Heart left ventricle (tissue), 16 donors: ENCODE data around the gene BAIAP2L1. TPM values are rescaled to one million over a fixed set of nuclear protein-coding genes. Genes with fewer than 3 reads are reported as not detected.

Experiments used
- ATAC-seq, 4 donors: fragments of 200-7000 bp; cut with Tn5 transposase; one replicate each; pipeline ENCODE4 v1.9.1; 2020 to 2022; ENCODE audit warnings: moderate library complexity in 4 of 4, mild to moderate bottlenecking in 3 of 4, moderate number of reproducible peaks in 1 of 4
- DNase-seq, 5 donors: peaks; one replicate each; pipeline ENCODE4 v3.0.0-alpha.2; 2020
- H3K27ac ChIP-seq, 12 donors: fragments of 200-600 bp; sonication (generic) in 4 of 12; one replicate each; pipeline versions ENCODE4 v1.5.0 to v1.8.0; 2016 to 2022; ENCODE audit warnings: mild to moderate bottlenecking in 2 of 12
- H3K27me3 ChIP-seq, 9 donors: fragments of 200-600 bp; sonication (generic) in 2 of 9; one replicate each; pipeline versions ENCODE4 v1.5.1 to v1.8.0; 2016 to 2022; ENCODE audit warnings: mild to moderate bottlenecking in 3 of 9
- H3K36me3 ChIP-seq, 9 donors: fragments of 200-600 bp; sonication (generic) in 2 of 9; one replicate each; pipeline versions ENCODE4 v1.5.0 to v1.8.0; 2018 to 2022; ENCODE audit warnings: mild to moderate bottlenecking in 2 of 9
- H3K4me1 ChIP-seq, 12 donors: fragments of 200-600 bp; sonication (generic) in 4 of 12; one replicate each; pipeline versions ENCODE4 v1.5.0 to v1.8.0; 2016 to 2022; ENCODE audit warnings: mild to moderate bottlenecking in 3 of 12
- H3K4me3 ChIP-seq, 12 donors: fragments of 200-600 bp; sonication (generic) in 4 of 12; one replicate each; pipeline versions ENCODE4 v1.5.0 to v1.8.0; 2017 to 2022; ENCODE audit warnings: mild to moderate bottlenecking in 9 of 12, moderate library complexity in 4 of 12
- H3K9me3 ChIP-seq, 12 donors: fragments of 200-600 bp; sonication (generic) in 4 of 12; one replicate each; pipeline versions ENCODE4 v1.5.0 to v1.8.0; 2016 to 2022; ENCODE audit warnings: mild to moderate bottlenecking in 1 of 12
- POLR2A ChIP-seq, 2 donors: fragments of 450-650 bp; IDR thresholded peaks; one replicate each; pipeline ENCODE4 v1.6.1; 2017; ENCODE audit warnings: antibody characterized with exemption in 2 of 2, mild to moderate bottlenecking in 2 of 2, moderate library complexity in 2 of 2
- WGBS, 4 donors: extraction: QIAGEN DNeasy Blood & Tissue Kit in 2 of 4; methylation state at CpG; one replicate each; pipeline versions ENCODE4 v1.1.5 to v1.1.7; 2013 to 2018; 5-methylcytosine and 5-hydroxymethylcytosine counted together
- intact Hi-C, 10 donors: fragments of 100-400 bp; cut with DNase I; formaldehyde crosslinking; loops; one replicate each; pipeline versions ENCODE4 v1.11.1 to v1.14.2; 2022
- polyA plus RNA-seq, 2 donors: library from polyadenylated mRNA; stranded (reverse); fragments of 200-250 nt; gene quantifications; one replicate each; pipeline ENCODE4 v1.2.3, GENCODE V29; 2013
- total RNA-seq, 9 donors: library from RNA; depleted of rRNA in 2 of 9; stranded (reverse); fragments of >200 nt in 2 of 9; fragmentation: NEBNext Ultra II Directional in 3 of 9; extraction: Animal tissue kit (Norgen Biotek cat#: 25700) in 3 of 9; gene quantifications; one replicate each; pipeline versions ENCODE4 v1.1.0 to v1.2.4, GENCODE V29; 2016 to 2023
- TF ChIP-seq, protein P1 (sequence below), 12 donors: fragments of 200-600 bp; sonication (generic) in 4 of 12; IDR thresholded peaks; one replicate each; pipeline versions ENCODE4 v1.5.0 to v1.8.0; 2018 to 2022; ENCODE audit warnings: antibody characterized with exemption in 12 of 12, mild to moderate bottlenecking in 5 of 12
- donor health status: ischemic (EF 13 %, LVEDD 7.1; RV severe dilation, severe dysfunction).
- donor health status: healthy with polysubstance abuse.
- donor health status: DM: no; HTN: yes; CAD: no.
- donor health status: DM: no; HTN: no; CAD: no.
- donor health status: ischemic (EF 25% LVEDD 6.9; RV normal size, moderate dysfunction).
- donor health status: ischemic (EF 25% LVEDD 5.7; RV mildly dilated, moderate dysfunction).
- donor health status: healthy.
- donor health status: DM: yes; HTN: yes; CAD: no.
- donor health status: ischemic (EF 35%, LVEDD 5.7; RV mildly dilated, moderate dysfunction).
- donor health status: nonischemic (EF 11% LVEDD 7.7; RV severe dilation, severe dysfunction).
- donor health status: DM: yes; HTN: yes; CAD: no.
- donor health status: PGD.
- donor health status: ischemic (EF 29% LVEDD 5.4; RV normal size, mild dysfunction).
- donor health status: nonischemic (EF 23%, LVEDD 6.1; RV moderate dilation, normal function).

Gene BAIAP2L1
- total and polyA plus RNA-seq, 11 donors, result 0.64 to 2.7 (median 2.1) TPM

DNA sequence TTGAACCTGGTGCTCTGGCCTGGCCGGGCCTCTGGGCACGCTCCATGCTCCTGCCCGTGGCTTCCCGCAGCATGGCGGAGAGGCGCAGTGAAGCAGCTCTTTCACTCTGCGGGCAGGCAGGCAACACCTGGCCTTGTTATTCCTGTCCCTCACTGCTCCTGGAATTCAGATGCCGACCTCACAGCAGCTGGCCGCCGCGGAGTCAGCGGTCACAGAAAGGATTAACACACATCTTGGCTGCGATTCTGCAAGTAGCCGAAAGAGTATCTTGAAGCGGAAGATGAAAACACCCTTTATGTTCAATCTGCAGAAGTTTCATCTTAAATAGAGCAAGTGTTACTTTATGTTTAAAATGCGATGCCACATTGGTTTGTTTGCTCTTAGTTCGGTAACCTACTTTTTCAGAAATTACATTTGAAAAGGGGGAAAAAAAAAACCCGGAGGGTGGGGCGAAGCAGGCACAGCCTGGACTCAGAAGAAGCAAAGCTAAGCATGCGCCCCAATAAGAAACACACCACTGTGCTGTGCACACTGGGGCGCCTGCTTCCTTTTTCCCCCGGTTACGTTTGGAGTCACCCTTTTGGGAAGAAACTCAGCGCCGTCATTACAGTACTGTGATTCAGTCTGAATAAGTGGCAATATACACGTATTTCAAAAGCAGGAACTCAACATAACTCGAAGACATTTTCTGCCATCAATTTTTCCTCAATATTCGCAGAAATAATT is 77.1 kb downstream of the BAIAP2L1 start:
- ATAC-seq, result no peak
- 61 to 66% (median 64%) methylated on average over 28 of the region's 28 CpGs for WGBS, 4 donors
- no peaks in the 10 kb centered on the region for H3K36me3 ChIP-seq
- H3K4me1 ChIP-seq, result peaks cover 0 to 7% (median 0%) of the 10 kb centered on the region in 12 donors
- intact Hi-C loops, result no loop called here
- H3K27ac ChIP-seq, result peak overlapping the region in 2 of 12 donors; percentile 11 to 15
- no peak for TF ChIP-seq POLR2A (IDR thresholded peaks at IDR 0.05)
- TF ChIP-seq, protein P1, sequence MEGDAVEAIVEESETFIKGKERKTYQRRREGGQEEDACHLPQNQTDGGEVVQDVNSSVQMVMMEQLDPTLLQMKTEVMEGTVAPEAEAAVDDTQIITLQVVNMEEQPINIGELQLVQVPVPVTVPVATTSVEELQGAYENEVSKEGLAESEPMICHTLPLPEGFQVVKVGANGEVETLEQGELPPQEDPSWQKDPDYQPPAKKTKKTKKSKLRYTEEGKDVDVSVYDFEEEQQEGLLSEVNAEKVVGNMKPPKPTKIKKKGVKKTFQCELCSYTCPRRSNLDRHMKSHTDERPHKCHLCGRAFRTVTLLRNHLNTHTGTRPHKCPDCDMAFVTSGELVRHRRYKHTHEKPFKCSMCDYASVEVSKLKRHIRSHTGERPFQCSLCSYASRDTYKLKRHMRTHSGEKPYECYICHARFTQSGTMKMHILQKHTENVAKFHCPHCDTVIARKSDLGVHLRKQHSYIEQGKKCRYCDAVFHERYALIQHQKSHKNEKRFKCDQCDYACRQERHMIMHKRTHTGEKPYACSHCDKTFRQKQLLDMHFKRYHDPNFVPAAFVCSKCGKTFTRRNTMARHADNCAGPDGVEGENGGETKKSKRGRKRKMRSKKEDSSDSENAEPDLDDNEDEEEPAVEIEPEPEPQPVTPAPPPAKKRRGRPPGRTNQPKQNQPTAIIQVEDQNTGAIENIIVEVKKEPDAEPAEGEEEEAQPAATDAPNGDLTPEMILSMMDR (IDR thresholded peaks at IDR 0.05), result no peak
- H3K27me3 ChIP-seq, result peaks cover 0 to 7% (median 0%) of the 10 kb centered on the region in 9 donors
- DNase-seq, result no peak
- no peaks in the 10 kb centered on the region for H3K9me3 ChIP-seq
- peak overlapping the region in 2 of 12 donors; percentile 5 to 17 for H3K4me3 ChIP-seq

DNA sequence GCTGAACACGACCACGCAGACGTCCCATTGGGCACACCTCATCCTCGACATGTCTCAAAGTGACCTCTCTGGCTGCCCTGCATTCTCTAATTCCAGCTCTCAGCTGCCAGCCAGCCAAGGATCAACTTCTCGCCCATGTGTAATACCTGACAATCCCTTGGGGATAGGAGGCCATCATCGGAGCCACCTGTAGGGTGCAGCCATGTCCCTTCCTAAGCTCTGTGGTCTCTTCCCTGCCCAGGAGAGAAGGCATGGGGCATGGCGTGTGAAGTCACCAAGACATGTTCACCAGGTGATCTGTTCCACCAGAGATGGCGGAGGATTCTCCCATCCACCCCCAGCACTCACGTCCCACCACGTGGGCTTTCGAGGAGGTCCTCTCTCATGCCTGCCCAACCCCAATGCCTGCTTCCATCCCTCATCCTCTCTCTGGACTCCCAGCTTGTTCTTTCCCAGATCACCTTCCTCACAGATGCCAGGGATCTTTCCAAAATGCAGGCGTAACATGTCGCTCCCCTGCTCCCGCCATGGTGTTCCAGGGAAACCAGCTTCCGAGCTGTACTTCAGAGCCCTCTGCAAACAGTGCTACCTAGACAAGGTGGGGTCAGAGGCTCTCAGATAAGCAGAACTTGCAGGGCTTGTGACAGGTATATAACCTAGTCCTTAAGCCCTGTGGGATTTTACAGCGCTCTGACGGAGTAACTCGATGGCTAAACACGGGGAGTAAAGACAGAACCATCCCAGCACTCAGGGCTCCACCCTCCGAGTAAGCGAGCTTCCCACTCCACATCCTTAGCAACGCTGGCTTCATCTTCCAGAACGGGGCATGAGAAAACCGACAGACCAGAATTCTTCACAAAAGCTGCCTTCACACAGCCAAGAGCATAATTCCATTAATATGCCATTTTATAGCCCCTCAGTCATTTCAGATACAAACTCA is 78.3 kb downstream of the BAIAP2L1 start:
- Histone ChIP-seq H3K36me3 (no peaks in the 10 kb centered on the region), H3K9me3 (no peaks in the 10 kb centered on the region), H3K4me3 (peak overlapping the region in 1 of 12 donors; percentile 5), H3K27ac (peak overlapping the region in 1 of 12 donors; percentile 11), H3K4me1 (peaks cover 0 to 5% (median 0%) of the 10 kb centered on the region in 12 donors), H3K27me3 (peaks cover 0 to 7% (median 0%) of the 10 kb centered on the region in 9 donors)
- ATAC-seq, result peak in 1 of 4 donors; percentile 44
- DNase-seq, result no peak
- TF ChIP-seq, protein P1 (IDR thresholded peaks at IDR 0.05), result no peak
- no peak for TF ChIP-seq POLR2A (IDR thresholded peaks at IDR 0.05)
- intact Hi-C loops, result no loop called here
- WGBS, 4 donors, result 78 to 87% (median 81%) methylated on average over 24 of the region's 24 CpGs

DNA sequence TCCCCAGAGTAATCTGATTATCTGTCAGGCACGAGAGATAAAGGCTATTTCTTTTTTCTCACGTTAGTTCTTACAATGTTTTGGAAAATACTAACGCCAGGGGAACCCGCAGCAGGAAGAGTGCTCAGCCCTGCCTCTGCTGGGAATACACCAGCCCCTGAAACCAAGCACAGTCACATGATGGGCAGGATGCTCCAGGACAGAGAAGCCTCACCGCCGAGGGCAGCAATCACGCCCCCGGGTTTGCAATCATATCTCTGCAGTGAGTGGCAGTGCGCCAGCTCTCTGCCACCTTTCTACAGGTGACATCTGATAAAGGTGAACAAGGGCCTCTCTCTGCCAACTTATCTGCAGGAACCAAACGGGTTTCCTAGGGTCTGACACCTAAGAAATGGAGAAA is 79.6 kb downstream of the BAIAP2L1 start:
- DNase-seq (peak in 1 of 5 donors; percentile 23), ATAC-seq (peak in 2 of 4 donors; percentile 29 to 73)
- Histone ChIP-seq H3K4me3 (no peak overlapping the region), H3K27me3 (peaks cover 0 to 7% (median 0%) of the 10 kb centered on the region in 9 donors), H3K27ac (no peak overlapping the region), H3K9me3 (no peaks in the 10 kb centered on the region), H3K4me1 (peaks cover 0 to 5% (median 0%) of the 10 kb centered on the region in 12 donors), H3K36me3 (peaks cover 0 to 3% (median 0%) of the 10 kb centered on the region in 9 donors)
- TF ChIP-seq POLR2A (IDR thresholded peaks at IDR 0.05), result no peak
- TF ChIP-seq, protein P1 (IDR thresholded peaks at IDR 0.05), result no peak
- WGBS, 4 donors, result 39 to 57% (median 44%) methylated on average over 10 of the region's 10 CpGs
- intact Hi-C loops, result no loop called here

DNA sequence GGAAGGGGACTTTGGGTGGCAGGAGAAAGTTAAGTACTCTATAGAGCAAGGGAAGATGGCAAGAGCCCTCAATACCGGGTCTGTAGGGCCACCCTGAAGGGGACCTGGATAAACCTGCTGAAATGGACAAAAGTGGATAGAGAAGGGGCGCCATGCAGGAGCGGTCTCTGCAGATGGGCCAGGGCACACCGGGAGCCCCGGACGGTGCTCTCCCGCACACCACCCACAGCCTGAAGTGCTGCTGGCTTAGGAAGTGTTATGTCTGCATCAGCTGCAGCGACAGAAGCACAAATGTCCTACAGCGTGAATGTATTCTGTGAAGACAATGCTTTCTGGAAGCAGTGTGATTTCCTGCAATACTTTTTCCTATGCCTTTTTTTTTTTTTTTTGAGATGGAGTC is 81.7 kb downstream of the BAIAP2L1 start:
- intact Hi-C loops, result no loop called here

More for the DNA sequence above, 81.7 kb downstream of the BAIAP2L1 start:
- WGBS, 4 donors, result 79 to 90% (median 85%) methylated on average over 9 of the region's 9 CpGs
- no peaks in the 10 kb centered on the region for H3K9me3 ChIP-seq
- H3K27ac ChIP-seq, result no peak overlapping the region
- ATAC-seq (no peak), DNase-seq (no peak)
- H3K27me3 ChIP-seq, result peaks cover 0 to 7% (median 0%) of the 10 kb centered on the region in 9 donors
- no peak overlapping the region for H3K4me3 ChIP-seq
- TF ChIP-seq, protein P1 (IDR thresholded peaks at IDR 0.05), result no peak
- TF ChIP-seq POLR2A (IDR thresholded peaks at IDR 0.05), result no peak
- peaks cover 0 to 5% (median 0%) of the 10 kb centered on the region in 12 donors for H3K4me1 ChIP-seq
- H3K36me3 ChIP-seq, result peaks cover 0 to 10% (median 0%) of the 10 kb centered on the region in 9 donors
